GM23248 (cell line): ENCODE measurements around the gene BAX. TPM values are rescaled to one million over a fixed set of nuclear protein-coding genes. Genes with fewer than 3 reads are reported as not detected.

Experiments used
- DNase-seq: peaks from one replicate; pipeline ENCODE4 v3.0.0-alpha.2; 2015
- H2AFZ ChIP-seq: fragments of 200-600 bp; sonication (generic); 2 replicates; pipeline ENCODE4 v1.6.1; 2016; ENCODE audit warnings: antibody characterized with exemption
- H3F3A ChIP-seq: fragments of 200-600 bp; sonication (generic); 2 replicates; pipeline ENCODE4 v1.6.1; 2016; ENCODE audit warnings: mild to moderate bottlenecking, antibody characterized with exemption, mixed run types; ENCODE audit not compliant: insufficient read depth
- H3K27ac ChIP-seq: fragments of 200-600 bp; sonication (generic); 2 replicates; pipeline ENCODE4 v1.5.1; 2016; ENCODE audit warnings: mild to moderate bottlenecking
- H3K27me3 ChIP-seq: fragments of 200-600 bp; sonication (generic); replicated peaks from 2 replicates; pipeline ENCODE4 v1.6.1; 2016; ENCODE audit warnings: mild to moderate bottlenecking; ENCODE audit not compliant: insufficient read depth
- H3K36me3 ChIP-seq: fragments of 200-600 bp; sonication (generic); 2 replicates; pipeline ENCODE4 v1.6.1; 2016; ENCODE audit warnings: low read depth, mild to moderate bottlenecking
- H3K4me1 ChIP-seq: fragments of 200-600 bp; sonication (generic); 2 replicates; pipeline ENCODE4 v1.6.1; 2016; ENCODE audit warnings: mild to moderate bottlenecking; ENCODE audit not compliant: insufficient read depth
- H3K4me2 ChIP-seq: fragments of 200-600 bp; sonication (generic); one replicate; pipeline ENCODE4 v1.6.1; 2016; ENCODE audit warnings: mild to moderate bottlenecking; ENCODE audit not compliant: unreplicated experiment
- H3K4me3 ChIP-seq: fragments of 200-600 bp; sonication (generic); 2 replicates; pipeline ENCODE4 v1.5.1; 2016; ENCODE audit warnings: mild to moderate bottlenecking
- H3K79me2 ChIP-seq: fragments of 200-600 bp; sonication (generic); 2 replicates; pipeline ENCODE4 v1.6.1; 2016; ENCODE audit warnings: mild to moderate bottlenecking; ENCODE audit not compliant: insufficient read depth
- H3K9ac ChIP-seq: fragments of 200-600 bp; sonication (generic); 2 replicates; pipeline ENCODE4 v1.6.1; 2016; ENCODE audit warnings: mild to moderate bottlenecking
- H3K9me2 ChIP-seq: fragments of 200-600 bp; sonication (generic); 2 replicates; pipeline ENCODE4 v1.6.1; 2016; ENCODE audit warnings: mixed run types, mild to moderate bottlenecking, moderate library complexity; ENCODE audit not compliant: insufficient read depth
- H3K9me3 ChIP-seq: fragments of 200-600 bp; sonication (generic); one replicate; pipeline ENCODE4 v1.6.1; 2017; ENCODE audit warnings: low read depth
- H4K20me1 ChIP-seq: fragments of 200-600 bp; sonication (generic); 2 replicates; pipeline ENCODE4 v1.6.0; 2016; ENCODE audit not compliant: insufficient read depth
- EZH2 ChIP-seq: fragments of 200-600 bp; sonication (generic); IDR thresholded peaks from 2 replicates; pipeline ENCODE4 v1.6.1; 2018; ENCODE audit warnings: antibody characterized with exemption, mild to moderate bottlenecking; ENCODE audit not compliant: insufficient read depth, poor library complexity, severe bottlenecking
- EZH2phosphoT487 ChIP-seq: fragments of 200-600 bp; sonication (generic); IDR thresholded peaks from 2 replicates; pipeline ENCODE4 v1.6.1; 2018; ENCODE audit warnings: antibody characterized with exemption, moderate library complexity, mild to moderate bottlenecking, low read depth; ENCODE audit not compliant: insufficient read depth
- WGBS, 2 experiments: methylation state at CpG; one replicate each; pipeline ENCODE4 v1.1.6; 2015 to 2017; ENCODE audit warnings: low lambda C conversion rate in 2 of 2, low coverage in 1 of 2; ENCODE audit errors: missing lambda C conversion rate in 2 of 2; 5-methylcytosine and 5-hydroxymethylcytosine counted together
- in situ Hi-C: fragments of 300-500 bp; cut with MboI; formaldehyde crosslinking; loops from 2 replicates; pipeline ENCODE4 v1.15.0; 2020
- microRNA-seq: library from miRNA; unstranded; fragments of <30 nt; microRNA quantifications from one replicate; pipeline ENCODE4, GENCODE V29; 2016; ENCODE audit warnings: borderline number of aligned reads
- polyA plus RNA-seq: library from polyadenylated mRNA; unstranded; fragments of >200 nt; fragmentation: Nextera tagmentation; extraction: Ambion mirVana; gene quantifications from 2 replicates; pipeline ENCODE4 v1.2.1, GENCODE V29; 2016
- small RNA-seq: library from RNA; depleted of rRNA; stranded (forward); fragments of <200 nt; gene quantifications from one replicate; pipeline ENCODE3, GENCODE V24; 2014; ENCODE audit warnings: low read depth, low replicate concordance
- total RNA-seq: library from RNA; depleted of rRNA; stranded (reverse); fragments of >200 nt; shearing (Covaris generic); gene quantifications from 2 replicates; pipeline ENCODE4 v1.2.3, GENCODE V29; 2014; rRNA removed

The BAX gene
- total and polyA plus RNA-seq, 2 experiments from 2014 or later = 97.3 to 106 TPM

GRCh38 chr19:49009828-49010227 is 55.2 kb downstream of the BAX start:
- Histone ChIP-seq H3K4me1 (no peaks in the 10 kb centered on the region), H3K79me2 (no peaks in the 10 kb centered on the region), H3K9me2 (no peaks in the 10 kb centered on the region), H3K9me3 (no peaks in the 10 kb centered on the region), H3K4me2 (no peak overlapping the region), H3K9ac (no peak overlapping the region), H4K20me1 (no peaks in the 10 kb centered on the region), H3K27ac (no peak overlapping the region), H3K4me3 (no peak overlapping the region), H3K27me3 (no peaks in the 10 kb centered on the region), H3F3A (no peaks in the 10 kb centered on the region), H2AFZ (no peak overlapping the region), H3K36me3 (peaks cover 3% of the 10 kb centered on the region; the same call in 1 of the 2 replicates)
- in situ Hi-C loops = no loop called here
- WGBS, 2 experiments = 88 to 91% methylated on average over 17 to 18 of the region's 18 CpGs
- TF ChIP-seq EZH2 (no peak), EZH2phosphoT487 (no peak)
- no peak for DNase-seq

- in situ Hi-C loops = no loop called here
- Histone ChIP-seq H3K9ac (no peak overlapping the region), H3K36me3 (peaks cover 3% of the 10 kb centered on the region; the same call in 1 of the 2 replicates), H3K4me3 (no peak overlapping the region), H3K27ac (no peak overlapping the region), H3K79me2 (no peaks in the 10 kb centered on the region), H3K9me2 (no peaks in the 10 kb centered on the region), H3F3A (no peaks in the 10 kb centered on the region), H3K4me1 (no peaks in the 10 kb centered on the region), H2AFZ (no peak overlapping the region), H3K27me3 (no peaks in the 10 kb centered on the region), H4K20me1 (no peaks in the 10 kb centered on the region), H3K4me2 (no peak overlapping the region), H3K9me3 (no peaks in the 10 kb centered on the region)
- TF ChIP-seq EZH2 = no peak
- TF ChIP-seq EZH2phosphoT487 = no peak
- 80 to 86% methylated on average over 15 to 18 of the region's 18 CpGs for WGBS, 2 experiments
- DNase-seq = no peak
Observed at GRCh38 chr19:49010453-49010852, 55.8 kb downstream of the BAX start.

DNA sequence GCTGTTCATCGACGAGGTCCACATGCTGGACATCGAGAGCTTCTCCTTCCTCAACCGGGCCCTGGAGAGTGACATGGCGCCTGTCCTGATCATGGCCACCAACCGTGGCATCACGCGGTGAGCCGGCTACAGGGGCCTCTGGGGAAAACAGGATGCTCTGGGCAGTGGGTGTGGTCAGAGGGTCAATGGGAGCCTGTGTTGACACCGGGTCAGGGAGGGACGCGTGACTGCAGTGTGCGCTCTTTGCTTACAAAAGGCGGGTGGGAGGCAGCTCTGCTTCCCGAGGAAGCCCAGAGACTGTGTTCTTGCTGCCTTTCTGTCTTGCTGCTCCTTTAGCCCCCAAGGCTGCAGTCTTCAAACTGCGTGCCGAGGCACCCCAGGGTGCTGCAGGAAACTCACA is 56.5 kb downstream of the BAX start:
- TF ChIP-seq EZH2phosphoT487 = no peak
- no peak for TF ChIP-seq EZH2
- Histone ChIP-seq H3K9me3 (no peaks in the 10 kb centered on the region), H3K79me2 (no peaks in the 10 kb centered on the region), H3K27me3 (no peaks in the 10 kb centered on the region), H3K4me2 (no peak overlapping the region), H3K9ac (no peak overlapping the region), H3K27ac (no peak overlapping the region), H3K4me3 (no peak overlapping the region), H3F3A (no peaks in the 10 kb centered on the region), H4K20me1 (no peaks in the 10 kb centered on the region), H3K9me2 (no peaks in the 10 kb centered on the region), H3K36me3 (peaks cover 3% of the 10 kb centered on the region; the same call in 1 of the 2 replicates), H2AFZ (no peak overlapping the region), H3K4me1 (no peaks in the 10 kb centered on the region)
- no peak for DNase-seq
- WGBS, 2 experiments = 82 to 92% methylated on average over 12 to 17 of the region's 17 CpGs
- in situ Hi-C loops = no loop called here

Small RNA genes lying within 50 kb of the gene (microRNA-seq; reads per million reads assigned to microRNA genes)
- not detected for gene MIR6798

Small RNA genes lying within 50 kb of the gene (small RNA-seq; reads per million reads assigned to genes)
- not detected for gene AC026803.1
- not detected for gene MIR6798

Other genes with a start within 250 kb of the BAX start
- gene MAMSTR, start 235.2 kb upstream of the BAX start, total RNA-seq = 0.22 TPM in 1 of 2 replicates, not detected in the other
- 2.7 and 3.1 TPM in 2 replicates for gene MAMSTR, start 235.2 kb upstream of the BAX start, polyA plus RNA-seq
- gene RASIP1, start 214.3 kb upstream of the BAX start, total RNA-seq = not detected in 2 replicates
- 0.09 and 0.44 TPM in 2 replicates for gene RASIP1, start 214.3 kb upstream of the BAX start, polyA plus RNA-seq
- gene IZUMO1, start 208.0 kb upstream of the BAX start, total RNA-seq = not detected in 2 replicates
- gene IZUMO1, start 208.0 kb upstream of the BAX start, polyA plus RNA-seq = not detected in 2 replicates
- gene FUT1, start 202.2 kb upstream of the BAX start, total RNA-seq = not detected in 2 replicates
- not detected in 2 replicates for gene FUT1, start 202.2 kb upstream of the BAX start, polyA plus RNA-seq
- gene FGF21, start 199.4 kb upstream of the BAX start, total RNA-seq = not detected in 2 replicates
- gene FGF21, start 199.4 kb upstream of the BAX start, polyA plus RNA-seq = not detected in 2 replicates
- gene BCAT2, start 143.8 kb upstream of the BAX start, total RNA-seq = 29.7 and 34.7 TPM in 2 replicates
- gene BCAT2, start 143.8 kb upstream of the BAX start, polyA plus RNA-seq = 48.5 and 51.2 TPM in 2 replicates
- 2.6 and 3.9 TPM in 2 replicates for gene HSD17B14, start 118.4 kb upstream of the BAX start, total RNA-seq
- 3.7 and 4.4 TPM in 2 replicates for gene HSD17B14, start 118.4 kb upstream of the BAX start, polyA plus RNA-seq
- 12.3 and 14.2 TPM in 2 replicates for gene PLEKHA4, start 86.3 kb upstream of the BAX start, total RNA-seq
- 16.6 and 19.4 TPM in 2 replicates for gene PLEKHA4, start 86.3 kb upstream of the BAX start, polyA plus RNA-seq
- 63.8 and 71.3 TPM in 2 replicates for gene PPP1R15A, start 82.5 kb upstream of the BAX start, total RNA-seq
- gene PPP1R15A, start 82.5 kb upstream of the BAX start, polyA plus RNA-seq = 78.9 and 83.0 TPM in 2 replicates
- gene TULP2, start 56.1 kb upstream of the BAX start, total RNA-seq = not detected in 2 replicates
- not detected in 2 replicates for gene TULP2, start 56.1 kb upstream of the BAX start, polyA plus RNA-seq
- 362 and 401 TPM in 2 replicates for gene NUCB1, start 54.6 kb upstream of the BAX start, total RNA-seq
- gene NUCB1, start 54.6 kb upstream of the BAX start, polyA plus RNA-seq = 412 and 438 TPM in 2 replicates
- gene DHDH, start 21.2 kb upstream of the BAX start, total RNA-seq = not detected in 2 replicates
- not detected in 2 replicates for gene DHDH, start 21.2 kb upstream of the BAX start, polyA plus RNA-seq
- 2,276 and 2,848 TPM in 2 replicates for gene FTL, start 10.4 kb downstream of the BAX start, total RNA-seq
- 8,171 and 8,242 TPM in 2 replicates for gene FTL, start 10.4 kb downstream of the BAX start, polyA plus RNA-seq
- 78.4 and 80.1 TPM in 2 replicates for gene GYS1, start 38.4 kb downstream of the BAX start, total RNA-seq
- gene GYS1, start 38.4 kb downstream of the BAX start, polyA plus RNA-seq = 85.6 and 92.6 TPM in 2 replicates
- 177 TPM in 2 replicates for gene RUVBL2, start 39.0 kb downstream of the BAX start, total RNA-seq
- 129 and 130 TPM in 2 replicates for gene RUVBL2, start 39.0 kb downstream of the BAX start, polyA plus RNA-seq
- gene LHB, start 62.2 kb downstream of the BAX start, total RNA-seq = not detected in 2 replicates
- 0.54 and 0.85 TPM in 2 replicates for gene LHB, start 62.2 kb downstream of the BAX start, polyA plus RNA-seq
- not detected in 2 replicates for gene CGB3, start 69.5 kb downstream of the BAX start, total RNA-seq
- 0.76 TPM in 1 of 2 replicates, not detected in the other for gene CGB3, start 69.5 kb downstream of the BAX start, polyA plus RNA-seq
- gene CGB2, start 77.0 kb downstream of the BAX start, total RNA-seq = not detected in 2 replicates
- gene CGB2, start 77.0 kb downstream of the BAX start, polyA plus RNA-seq = 0.75 TPM in 1 of 2 replicates, not detected in the other
- gene CGB1, start 82.0 kb downstream of the BAX start, total RNA-seq = 3.2 and 4.2 TPM in 2 replicates
- gene CGB1, start 82.0 kb downstream of the BAX start, polyA plus RNA-seq = 1.3 TPM in 1 of 2 replicates, not detected in the other
- not detected in 2 replicates for gene CGB5, start 89.0 kb downstream of the BAX start, total RNA-seq
- 1.3 and 1.7 TPM in 2 replicates for gene CGB5, start 89.0 kb downstream of the BAX start, polyA plus RNA-seq
- gene CGB8, start 94.2 kb downstream of the BAX start, total RNA-seq = 4.5 TPM in 1 of 2 replicates, not detected in the other
- gene CGB8, start 94.2 kb downstream of the BAX start, polyA plus RNA-seq = 1.9 and 2.0 TPM in 2 replicates
- gene CGB7, start 102.9 kb downstream of the BAX start, total RNA-seq = 0.38 and 0.54 TPM in 2 replicates
- 2.2 and 2.8 TPM in 2 replicates for gene CGB7, start 102.9 kb downstream of the BAX start, polyA plus RNA-seq
- not detected in 2 replicates for gene NTF4, start 109.9 kb downstream of the BAX start, total RNA-seq
- gene NTF4, start 109.9 kb downstream of the BAX start, polyA plus RNA-seq = 0.51 TPM in 1 of 2 replicates, not detected in the other
- not detected in 2 replicates for gene KCNA7, start 117.8 kb downstream of the BAX start, total RNA-seq
- 0.04 and 0.13 TPM in 2 replicates for gene KCNA7, start 117.8 kb downstream of the BAX start, polyA plus RNA-seq
- gene SNRNP70, start 130.6 kb downstream of the BAX start, total RNA-seq = 146 and 184 TPM in 2 replicates
- gene SNRNP70, start 130.6 kb downstream of the BAX start, polyA plus RNA-seq = 102 and 104 TPM in 2 replicates
- gene LIN7B, start 159.5 kb downstream of the BAX start, total RNA-seq = 10.7 and 12.5 TPM in 2 replicates
- 11.9 and 12.6 TPM in 2 replicates for gene LIN7B, start 159.5 kb downstream of the BAX start, polyA plus RNA-seq
- gene C19orf73, start 164.3 kb downstream of the BAX start, total RNA-seq = 0.86 TPM in 1 of 2 replicates, not detected in the other
- 1.0 and 1.4 TPM in 2 replicates for gene C19orf73, start 164.3 kb downstream of the BAX start, polyA plus RNA-seq
- 0.63 and 2.4 TPM in 2 replicates for gene PPFIA3, start 164.7 kb downstream of the BAX start, total RNA-seq
- gene PPFIA3, start 164.7 kb downstream of the BAX start, polyA plus RNA-seq = 1.2 TPM in 2 replicates
- not detected in 2 replicates for gene HRC, start 200.5 kb downstream of the BAX start, total RNA-seq
- 0.10 TPM in 1 of 2 replicates, not detected in the other for gene HRC, start 200.5 kb downstream of the BAX start, polyA plus RNA-seq
- gene TRPM4, start 202.9 kb downstream of the BAX start, total RNA-seq = 18.4 and 18.8 TPM in 2 replicates
- 15.8 and 20.1 TPM in 2 replicates for gene TRPM4, start 202.9 kb downstream of the BAX start, polyA plus RNA-seq